GM04503 (cell line): ENCODE results near the gene SND1.

Experiments used
- DNase-seq: peaks from one replicate; pipeline ENCODE4 v3.0.0-alpha.2; 2012; ENCODE audit warnings: low read depth

The SND1 gene

DNA sequence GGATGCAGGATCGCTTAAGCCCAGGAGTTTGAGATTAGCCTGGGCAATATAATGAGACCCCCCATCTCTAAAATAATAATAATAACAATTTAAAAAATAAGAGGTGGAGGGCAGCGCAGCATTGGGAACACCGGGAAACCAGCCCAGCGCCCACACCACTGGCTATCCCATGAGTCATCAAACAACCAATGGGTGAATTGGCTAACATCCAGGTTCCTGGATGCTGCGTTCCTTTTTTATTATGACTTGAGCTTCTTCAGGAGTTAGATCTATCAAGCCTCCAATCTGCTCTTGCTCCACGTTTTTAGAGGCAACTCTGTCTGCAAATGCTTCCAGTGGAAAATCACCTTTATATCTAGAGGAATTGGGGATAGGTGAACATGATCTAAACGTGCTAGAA, 389.2 kb downstream of the SND1 start:
- no peak for DNase-seq

DNA sequence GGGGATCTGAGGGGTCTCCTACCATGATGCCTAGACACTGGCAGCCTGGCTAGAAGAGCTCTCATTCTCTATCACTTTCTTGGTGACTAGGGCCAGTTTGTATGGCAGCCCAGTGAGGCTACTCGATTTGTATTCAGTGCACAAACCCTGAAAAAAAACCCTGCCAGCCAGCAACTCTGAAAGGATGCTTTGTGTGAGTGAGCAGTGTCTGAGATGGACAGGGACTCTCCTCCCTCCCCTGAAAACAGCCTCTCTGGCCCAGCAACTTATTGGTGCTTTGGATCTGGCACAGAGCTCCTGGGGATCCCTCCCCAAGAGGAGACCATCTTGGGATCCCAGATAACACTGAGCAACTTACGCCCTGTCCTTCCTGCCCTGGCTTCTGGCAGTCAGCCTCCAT, 390.0 kb downstream of the SND1 start:
- no peak for DNase-seq

DNA sequence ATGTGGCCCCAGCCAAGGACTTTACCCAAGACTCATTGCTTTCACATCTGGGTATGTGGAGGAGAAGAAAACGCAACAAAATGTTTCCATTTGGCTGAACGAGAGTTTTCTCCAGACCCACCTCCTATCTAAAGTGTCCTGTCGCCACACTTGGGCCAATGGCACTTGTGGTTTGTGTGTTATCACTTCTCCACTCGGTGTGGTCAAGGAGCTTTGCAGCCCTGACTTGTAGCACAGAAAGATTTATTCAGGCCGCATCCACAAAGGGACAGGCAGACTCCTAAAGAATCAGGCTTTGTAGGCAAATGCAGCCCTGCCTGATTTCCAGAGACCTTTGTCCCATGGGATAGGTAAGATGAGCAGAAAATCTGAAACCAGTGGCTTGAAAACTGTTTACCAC, 392.1 kb downstream of the SND1 start:
- no peak for DNase-seq

DNA sequence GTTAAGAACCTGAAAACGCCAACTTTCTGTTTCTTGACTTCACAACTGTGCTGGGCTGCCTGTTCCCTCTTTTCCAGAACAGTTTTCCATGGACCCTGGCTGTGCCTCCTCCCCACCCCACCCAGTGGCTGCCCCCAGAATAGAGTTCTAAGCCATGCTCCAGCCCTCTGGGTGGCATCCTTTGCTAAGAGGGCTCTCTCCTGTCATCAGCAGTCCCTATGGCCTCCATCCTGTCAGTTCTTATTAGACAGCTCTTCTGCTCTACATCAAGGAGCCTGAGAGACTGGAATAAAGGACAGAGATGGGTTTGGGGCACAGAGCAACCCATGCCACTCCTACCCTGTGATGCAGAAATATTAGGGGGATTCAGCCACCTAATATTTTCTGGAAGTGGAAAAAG, 393.2 kb downstream of the SND1 start:
- no peak for DNase-seq

DNA sequence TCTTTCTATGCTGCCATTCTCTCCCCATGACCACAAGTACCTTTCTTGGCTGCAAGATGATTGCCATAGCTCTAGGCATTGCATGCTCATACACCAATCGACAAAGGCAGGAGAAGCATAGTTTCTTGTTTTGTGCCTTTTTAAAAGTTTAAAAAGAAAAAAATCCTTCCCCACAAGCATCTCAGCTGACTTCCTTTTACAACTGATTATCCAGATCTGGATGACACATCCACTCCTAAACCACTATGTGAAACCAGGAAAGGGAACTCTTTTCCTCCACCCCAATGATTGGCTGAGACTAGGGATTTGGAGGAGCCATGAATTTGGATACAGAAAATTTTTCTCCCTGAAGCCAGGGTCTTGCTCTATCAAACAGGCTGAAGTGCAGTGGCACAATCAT, 393.8 kb downstream of the SND1 start:
- no peak for DNase-seq

DNA sequence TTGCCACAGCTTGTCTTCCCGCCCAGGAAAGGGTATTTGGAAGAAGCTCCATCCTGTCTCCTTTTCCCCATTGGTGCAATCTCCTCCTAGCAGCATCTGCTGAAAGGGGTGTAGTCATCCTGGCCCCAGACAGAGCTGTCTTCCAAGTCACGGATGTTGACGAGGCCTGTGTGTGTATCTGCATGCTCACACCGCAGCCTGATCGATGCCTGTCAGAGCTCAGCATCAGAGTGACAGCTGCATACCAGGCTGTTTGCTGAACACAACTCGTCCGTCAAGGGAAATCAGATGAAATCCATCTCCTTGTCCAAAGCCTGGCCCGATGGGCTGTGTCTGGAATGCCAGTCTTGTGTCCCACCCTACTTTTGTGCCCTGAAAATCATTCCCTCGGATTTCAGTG, 400.4 kb downstream of the SND1 start:
- no peak for DNase-seq

DNA sequence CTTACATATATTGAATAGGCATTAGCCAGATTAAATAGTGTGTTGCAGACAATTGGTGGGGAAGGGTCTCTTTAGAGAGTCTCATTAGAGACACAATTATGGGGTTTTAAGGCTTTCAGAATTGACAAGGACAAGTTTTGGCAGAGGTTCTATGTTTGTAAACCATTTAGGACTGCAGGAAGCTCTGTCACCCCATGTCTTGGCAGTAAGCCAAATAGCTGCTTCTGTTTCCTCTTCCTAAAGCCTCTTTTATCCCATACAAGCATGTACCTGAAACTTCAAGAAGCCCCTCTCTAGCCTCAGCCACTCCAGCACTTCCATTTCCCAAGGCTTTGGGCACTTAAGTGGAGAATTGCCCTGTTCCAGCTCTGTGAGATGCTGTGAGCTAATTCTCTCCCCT, 401.0 kb downstream of the SND1 start:
- DNase-seq = no peak

DNA sequence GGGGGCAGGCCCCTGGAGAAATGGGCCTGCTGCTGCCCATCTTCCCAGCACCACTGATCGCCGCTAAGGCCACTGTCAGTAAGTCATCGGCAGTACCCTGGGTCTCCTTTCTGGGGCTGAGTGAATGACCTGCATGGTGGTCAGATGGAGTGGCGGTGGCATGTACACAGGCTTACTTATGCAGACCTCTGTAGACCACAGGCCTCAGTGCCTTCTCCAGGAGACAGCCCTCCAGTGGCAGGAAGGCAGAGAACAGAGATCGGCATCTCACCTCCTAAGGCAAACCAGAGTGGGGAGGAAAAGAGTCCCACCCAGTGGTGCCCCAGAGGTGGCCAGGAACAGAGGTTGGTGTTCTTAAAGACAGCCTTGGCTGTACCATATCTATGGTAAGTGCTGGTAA, 402.0 kb downstream of the SND1 start:
- DNase-seq = no peak

DNA sequence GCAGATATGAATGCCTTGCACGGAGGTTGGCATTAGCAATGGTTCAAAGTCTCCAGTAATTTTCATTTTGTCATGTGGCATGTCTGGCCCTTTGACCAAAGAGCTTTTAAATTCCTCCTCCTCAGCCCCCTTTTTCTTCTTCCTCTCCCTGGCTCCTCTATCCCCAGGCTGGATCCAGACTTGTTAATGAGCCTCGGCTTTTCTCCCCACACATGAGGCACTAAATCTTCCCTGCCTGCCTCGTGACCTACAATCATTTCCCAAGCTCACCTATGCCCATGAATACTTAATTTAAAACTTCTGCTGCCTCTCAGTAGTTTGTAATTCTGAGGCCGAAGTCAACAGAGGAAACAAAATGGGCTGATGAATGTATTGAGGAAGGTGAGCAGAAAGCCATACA, 402.5 kb downstream of the SND1 start:
- DNase-seq = no peak

DNA sequence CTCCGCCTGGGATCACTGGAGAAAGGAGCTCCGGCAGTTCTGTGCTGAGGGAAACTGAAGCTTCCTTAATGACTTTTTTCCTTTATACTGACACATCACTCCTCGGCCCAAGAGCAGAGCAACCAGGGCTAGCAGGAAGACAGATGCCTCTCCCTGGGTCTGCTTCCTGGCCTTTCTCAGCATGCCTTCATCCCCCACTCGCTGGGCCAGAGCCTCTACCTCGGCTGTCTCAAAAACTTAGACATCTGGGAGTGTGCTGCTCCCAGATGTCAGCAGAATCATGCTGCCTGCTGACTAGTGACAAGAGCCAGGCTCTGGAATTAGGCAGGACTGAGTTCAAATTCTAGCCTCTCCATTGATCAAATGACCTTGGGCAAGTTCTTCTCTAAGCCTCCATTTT, 403.6 kb downstream of the SND1 start:
- peak; percentile 19 for DNase-seq

DNA sequence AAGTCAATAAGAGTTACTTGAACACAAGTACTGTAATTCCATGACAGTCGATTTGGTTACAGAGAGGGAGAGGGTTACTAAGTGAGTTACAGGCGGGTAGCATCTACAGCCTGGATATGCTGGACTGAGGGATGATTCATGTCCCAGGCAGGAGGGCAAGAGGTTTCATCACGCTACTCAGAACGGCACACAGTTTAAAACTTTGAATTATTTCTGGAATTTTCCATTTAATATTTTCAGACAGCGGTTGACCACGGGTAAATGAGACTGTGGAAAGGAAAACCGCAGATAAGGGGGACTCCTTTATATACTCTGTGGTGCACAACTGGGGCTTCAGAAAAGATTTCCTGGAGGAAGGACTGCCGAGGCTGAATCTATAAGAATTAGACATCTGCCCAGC, 404.9 kb downstream of the SND1 start:
- DNase-seq = peak; percentile 61

DNA sequence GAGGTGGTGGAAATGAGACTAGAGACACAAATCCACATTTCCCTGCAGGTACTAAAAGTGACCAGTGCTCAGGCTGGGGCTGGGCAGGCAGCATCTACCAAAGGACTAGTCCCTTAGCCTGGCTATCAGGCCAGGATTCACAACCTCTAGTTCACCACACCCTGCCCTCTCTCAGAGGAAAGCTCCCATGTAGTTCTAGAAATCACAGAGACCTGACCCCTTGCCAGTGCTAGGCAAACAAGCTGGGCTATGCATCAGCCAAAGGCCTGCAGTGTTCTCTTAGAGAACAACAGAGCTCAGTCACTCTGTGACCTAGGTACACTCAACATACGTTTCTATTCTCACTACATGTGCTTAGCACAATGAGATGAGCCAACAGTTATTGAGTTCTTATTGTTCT, 405.9 kb downstream of the SND1 start:
- DNase-seq = no peak

DNA sequence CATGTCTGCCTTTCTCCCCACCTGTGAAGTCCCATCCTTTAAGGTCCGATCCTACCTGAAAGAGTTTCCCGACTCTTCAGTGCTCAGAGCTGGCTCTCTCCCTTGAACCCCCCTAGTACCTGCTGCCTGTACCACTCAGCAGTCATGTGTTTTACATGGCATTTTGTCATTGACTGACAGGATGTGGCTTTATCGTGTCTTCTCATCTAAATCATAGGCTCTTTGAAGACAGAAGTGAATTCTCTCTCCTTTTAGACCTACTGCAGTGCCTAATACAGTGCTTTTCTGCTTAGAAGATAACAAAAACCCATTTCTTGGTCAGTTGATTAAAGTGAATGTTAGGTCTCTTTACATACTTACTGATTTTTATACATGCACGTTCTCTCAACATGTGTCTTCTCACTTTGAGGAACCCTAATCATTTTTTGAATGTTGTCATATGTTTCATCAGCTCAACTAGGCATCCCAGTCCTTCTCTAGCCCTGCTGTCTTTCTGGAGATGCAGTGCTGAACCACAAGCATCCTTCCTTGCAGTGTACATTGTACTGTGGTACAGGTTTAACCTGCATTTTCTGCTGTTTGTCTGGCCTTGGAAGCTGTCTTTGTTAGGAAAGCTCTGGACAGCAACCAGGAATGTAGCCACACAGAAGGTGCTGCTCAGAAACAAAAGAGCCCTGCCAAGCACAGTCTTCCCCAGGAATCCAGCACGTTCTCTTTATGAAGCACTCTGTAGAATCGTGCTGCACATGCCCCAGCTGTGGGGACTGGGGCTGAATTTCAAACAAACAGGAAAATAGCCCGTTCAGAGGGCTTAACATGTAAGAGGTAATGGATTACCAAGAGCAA, 407.4 kb downstream of the SND1 start:
- no peak for DNase-seq

DNA sequence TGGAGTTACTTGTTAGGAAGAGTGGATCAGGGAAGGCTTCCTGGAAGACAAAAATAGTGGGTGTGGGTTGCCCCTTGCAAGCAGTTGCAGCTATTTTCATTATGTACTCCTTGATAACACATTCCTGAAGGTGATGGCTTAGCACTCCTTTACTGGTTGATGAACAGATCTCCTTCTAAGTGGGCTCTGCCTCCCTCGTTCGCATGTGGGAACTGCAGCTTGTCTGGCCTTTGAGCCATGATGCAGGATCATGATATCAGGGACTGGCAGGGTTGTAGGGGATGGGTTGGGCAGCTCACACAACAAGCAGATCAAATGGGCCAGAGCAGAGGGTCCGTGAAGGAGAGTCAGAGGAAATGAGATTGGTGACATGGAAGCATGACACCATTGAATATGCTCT, 408.0 kb downstream of the SND1 start:
- no peak for DNase-seq

DNA sequence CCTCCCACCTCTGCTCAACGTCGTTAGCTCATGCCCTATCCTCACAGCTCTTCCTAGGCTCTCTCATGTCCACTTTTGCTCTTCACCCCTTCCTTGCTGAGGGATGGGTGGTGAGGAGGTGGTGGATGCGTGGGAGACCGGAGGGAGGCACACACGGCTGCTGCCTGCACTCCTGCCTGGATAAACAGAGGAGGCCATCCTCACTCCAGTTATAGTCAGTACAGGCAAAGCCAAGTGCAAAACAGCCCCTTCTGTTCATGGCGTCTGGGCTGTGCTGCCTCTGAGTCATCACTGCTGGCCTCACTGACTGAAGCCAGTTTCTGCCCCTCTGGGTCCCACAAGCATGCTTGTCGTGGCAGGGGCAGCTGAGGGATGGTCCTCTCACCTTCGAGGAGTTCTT, 411.1 kb downstream of the SND1 start:
- no peak for DNase-seq

DNA sequence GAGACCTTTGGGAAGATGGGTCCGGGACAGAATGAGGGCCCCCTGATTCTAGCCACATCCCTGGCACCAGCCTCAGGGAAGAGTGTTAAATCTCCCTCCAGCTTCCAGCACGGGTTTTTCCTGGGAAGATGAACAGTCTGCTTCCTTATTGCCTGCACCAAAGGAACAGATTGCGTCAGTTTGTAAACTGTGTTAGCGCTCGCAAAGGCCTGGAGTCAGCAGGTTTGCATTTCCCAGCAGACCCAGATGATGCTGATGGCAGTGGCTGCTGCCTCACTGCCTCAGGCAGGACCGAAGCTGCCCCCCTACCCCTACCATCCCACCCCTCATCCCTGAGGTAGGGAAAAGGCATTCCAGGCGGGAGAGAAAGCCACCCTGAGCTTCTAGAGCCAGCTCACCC, 413.9 kb downstream of the SND1 start:
- DNase-seq = no peak

DNA sequence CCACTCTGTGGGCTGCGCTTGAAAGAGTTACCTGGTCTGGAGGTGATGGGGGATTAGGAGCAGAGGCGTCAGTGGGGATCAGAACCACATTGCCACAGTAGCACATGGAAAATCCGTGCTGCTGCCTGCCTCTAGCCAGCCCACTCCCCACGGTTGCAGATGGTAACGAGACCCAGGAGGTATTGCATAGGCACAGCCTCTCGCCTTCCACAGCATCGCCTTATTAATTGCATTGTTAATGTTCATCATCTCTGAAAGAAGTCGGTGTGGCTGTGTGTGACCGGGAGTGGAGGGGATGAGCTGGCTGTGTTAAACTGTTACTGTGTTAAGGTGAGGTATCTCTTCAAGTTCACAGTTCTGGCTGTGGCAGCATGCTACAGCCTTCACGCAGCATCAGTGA, 414.4 kb downstream of the SND1 start:
- no peak for DNase-seq

DNA sequence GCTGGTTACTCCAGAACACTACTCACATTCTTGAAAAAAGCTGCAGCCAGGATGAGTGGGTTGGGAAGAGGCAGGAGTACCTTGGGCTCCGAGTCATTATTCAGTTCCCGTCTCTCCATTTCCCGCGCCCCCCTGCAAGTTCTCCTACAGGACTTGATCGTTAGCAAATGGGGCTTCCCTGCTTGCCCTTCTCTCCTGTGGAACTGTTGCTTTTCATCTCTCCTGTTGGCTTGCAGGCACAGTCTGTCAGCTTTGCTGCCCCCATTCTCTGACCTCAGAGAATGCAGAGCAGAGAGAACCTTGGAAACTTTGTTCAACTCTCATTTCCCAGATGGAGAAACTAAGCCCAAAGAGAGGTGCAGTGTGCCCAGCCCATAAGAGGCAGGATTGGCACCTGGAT, 414.9 kb downstream of the SND1 start:
- no peak for DNase-seq

DNA sequence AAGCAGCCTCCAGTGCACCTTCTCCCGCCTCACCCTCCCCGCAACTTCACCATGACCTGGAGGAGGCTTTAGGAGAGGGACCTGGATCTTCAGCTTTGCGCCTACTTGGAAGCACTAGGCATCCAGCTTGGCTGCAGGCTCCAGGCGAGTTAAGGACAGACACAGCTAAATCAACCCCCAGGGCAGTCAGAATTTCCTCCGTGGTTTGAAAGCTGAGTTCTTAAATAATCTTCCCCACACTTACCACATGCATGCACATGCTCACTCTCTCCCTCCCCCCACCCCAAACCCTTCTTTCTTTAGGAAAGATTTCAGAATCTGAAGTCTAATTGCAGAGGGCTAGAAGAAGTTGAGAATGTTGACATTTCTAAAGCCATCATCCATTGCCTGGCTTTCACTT, 416.0 kb downstream of the SND1 start:
- no peak for DNase-seq

DNA sequence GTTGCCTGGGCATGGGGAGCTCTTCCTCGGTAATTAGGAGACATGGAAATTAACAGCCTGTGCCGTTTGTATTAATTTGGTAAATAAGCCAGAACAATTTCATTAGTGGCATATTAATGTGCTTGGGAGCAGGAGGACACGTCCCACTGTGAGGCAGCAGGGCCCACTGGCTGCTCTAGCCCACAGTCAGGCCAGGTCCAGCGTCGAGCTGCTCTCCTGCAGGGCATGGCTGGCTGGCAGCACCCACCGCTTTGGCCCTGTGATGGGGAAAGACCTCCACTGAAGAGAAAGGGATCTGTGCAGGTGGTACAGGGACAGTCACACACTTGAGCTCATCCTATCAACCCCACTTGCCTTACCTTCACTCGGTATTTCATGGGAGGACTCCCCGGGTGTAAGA, 416.8 kb downstream of the SND1 start:
- no peak for DNase-seq

DNA sequence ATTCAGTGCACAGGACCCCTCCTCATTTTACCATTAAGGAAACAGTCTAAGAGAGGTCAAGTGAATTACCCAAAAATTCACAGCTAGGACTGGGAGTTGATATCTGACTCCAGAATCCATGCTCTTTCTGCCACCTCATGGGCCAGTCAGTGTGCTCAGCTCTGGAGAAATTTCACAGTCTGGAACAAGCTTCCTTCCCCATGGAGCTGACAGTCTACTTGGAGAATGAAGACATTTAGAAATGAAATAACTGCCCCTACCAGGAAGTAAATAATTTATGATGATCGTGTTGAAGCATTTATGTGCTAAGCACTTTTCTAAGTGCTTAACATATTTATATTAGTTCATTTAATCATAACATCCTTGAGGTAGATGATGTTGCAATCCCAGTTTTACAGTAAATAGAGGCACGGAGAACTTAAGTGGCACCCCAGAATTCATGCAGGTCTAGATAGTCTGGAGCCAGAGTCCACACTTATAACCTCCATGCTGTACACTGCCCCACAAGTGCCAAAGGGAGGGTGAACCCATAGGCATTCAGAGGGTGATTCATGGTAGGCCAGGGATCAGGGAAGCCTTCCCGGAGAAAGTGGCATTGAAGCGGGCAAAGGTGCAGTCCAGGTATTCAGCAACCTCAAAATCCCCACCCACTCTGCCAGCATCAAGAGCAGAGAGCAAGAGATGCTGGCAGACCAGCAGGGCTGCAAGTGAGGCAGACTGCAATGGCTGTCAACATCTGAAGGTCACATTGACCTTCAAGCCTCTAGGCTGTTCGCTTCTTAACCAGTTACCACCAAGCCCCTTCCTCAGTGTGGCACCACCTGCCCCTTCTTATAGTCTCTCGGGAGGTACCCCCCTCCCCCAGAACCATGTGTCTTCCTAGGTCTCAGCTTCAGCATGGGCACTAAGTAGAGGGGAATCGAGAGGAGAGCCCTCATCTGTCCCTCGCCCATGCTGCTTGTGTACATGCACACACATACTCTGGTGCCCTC, 417.7 kb downstream of the SND1 start:
- DNase-seq = no peak

DNA sequence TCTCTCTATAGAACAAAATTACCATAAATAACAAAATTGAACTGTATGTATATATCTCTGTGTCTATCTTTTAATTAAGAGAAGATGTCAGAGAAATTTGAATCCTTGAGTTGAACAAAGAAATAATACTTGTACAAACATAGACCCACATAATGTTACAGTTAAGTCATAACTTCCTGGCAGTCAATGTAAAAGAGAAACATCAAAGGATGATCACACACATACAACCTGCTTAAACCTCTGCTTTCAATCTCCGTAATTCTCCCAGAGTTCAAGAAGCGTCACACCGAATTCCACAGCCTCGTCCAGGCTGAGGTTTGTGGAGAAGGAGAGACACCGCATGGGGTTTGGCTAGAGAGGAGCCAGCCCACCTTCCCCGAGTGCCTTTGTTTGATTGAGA, 419.4 kb downstream of the SND1 start:
- DNase-seq = no peak

DNA sequence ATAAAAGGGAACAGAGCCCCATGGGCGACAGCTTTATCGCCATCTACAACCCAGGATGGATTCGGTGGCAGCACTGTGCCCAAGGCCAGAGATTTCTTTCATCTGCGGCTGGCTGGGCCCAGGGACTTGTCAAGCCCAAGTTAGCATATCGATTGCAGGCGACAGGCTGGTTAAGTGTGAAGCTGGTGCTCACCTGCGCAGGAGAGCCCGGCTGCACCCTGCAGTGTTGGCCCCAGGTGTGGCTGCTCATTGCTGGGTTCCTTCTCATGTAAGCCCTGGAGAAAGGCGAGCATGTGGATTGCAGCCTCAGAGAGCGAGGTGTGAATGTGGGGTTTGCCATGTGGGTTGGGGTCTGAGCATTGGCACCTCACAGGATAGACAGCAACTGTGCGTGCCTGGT, 419.8 kb downstream of the SND1 start:
- DNase-seq = no peak
